ENCODE measurements around the gene GATA5. TPM values are rescaled to one million over a fixed set of nuclear protein-coding genes. Genes with fewer than 3 reads are reported as not detected.

Gene GATA5
- total RNA-seq, 4 donors from 2014 or later, result 1.7 to 48.3 (median 39.5) TPM

GRCh38 chr20:62473717-62474603 lies 1.8 kb downstream of the GATA5 start:
- Histone ChIP-seq H3K36me3 (no peaks in the 10 kb centered on the region), H3K9me3 (no peaks in the 10 kb centered on the region), H3K27me3 (peaks cover 0 to 25% of the 10 kb centered on the region in 2 donors), H3K4me1 (peaks cover 0 to 22% (median 10%) of the 10 kb centered on the region in 4 donors), H3K4me3 (peak overlapping the region in 3 of 4 donors; percentile 40 to 85 (median 72)), H3K27ac (peak overlapping the region in 3 of 4 donors; percentile 83 to 96 (median 91))
- peak in 1 of 3 donors; percentile 78 for DNase-seq
- TF ChIP-seq, protein P1, sequence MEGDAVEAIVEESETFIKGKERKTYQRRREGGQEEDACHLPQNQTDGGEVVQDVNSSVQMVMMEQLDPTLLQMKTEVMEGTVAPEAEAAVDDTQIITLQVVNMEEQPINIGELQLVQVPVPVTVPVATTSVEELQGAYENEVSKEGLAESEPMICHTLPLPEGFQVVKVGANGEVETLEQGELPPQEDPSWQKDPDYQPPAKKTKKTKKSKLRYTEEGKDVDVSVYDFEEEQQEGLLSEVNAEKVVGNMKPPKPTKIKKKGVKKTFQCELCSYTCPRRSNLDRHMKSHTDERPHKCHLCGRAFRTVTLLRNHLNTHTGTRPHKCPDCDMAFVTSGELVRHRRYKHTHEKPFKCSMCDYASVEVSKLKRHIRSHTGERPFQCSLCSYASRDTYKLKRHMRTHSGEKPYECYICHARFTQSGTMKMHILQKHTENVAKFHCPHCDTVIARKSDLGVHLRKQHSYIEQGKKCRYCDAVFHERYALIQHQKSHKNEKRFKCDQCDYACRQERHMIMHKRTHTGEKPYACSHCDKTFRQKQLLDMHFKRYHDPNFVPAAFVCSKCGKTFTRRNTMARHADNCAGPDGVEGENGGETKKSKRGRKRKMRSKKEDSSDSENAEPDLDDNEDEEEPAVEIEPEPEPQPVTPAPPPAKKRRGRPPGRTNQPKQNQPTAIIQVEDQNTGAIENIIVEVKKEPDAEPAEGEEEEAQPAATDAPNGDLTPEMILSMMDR (IDR thresholded peaks at IDR 0.05), result no peak
- TF ChIP-seq POLR2A (IDR thresholded peaks at IDR 0.05), result no peak

- peak overlapping the region in 3 of 4 donors; percentile 83 to 96 (median 91) for H3K27ac ChIP-seq
These were observed 2.7 kb downstream of the GATA5 start for GRCh38 chr20:62472941-62473585.

GRCh38 chr20:62472138-62472940 lies 3.5 kb downstream of the GATA5 start:
- DNase-seq, result peak in 2 of 3 donors; percentile 74 to 76
- peaks cover 0 to 25% of the 10 kb centered on the region in 2 donors for H3K27me3 ChIP-seq
- peaks cover 0 to 22% (median 10%) of the 10 kb centered on the region in 4 donors for H3K4me1 ChIP-seq
- no peaks in the 10 kb centered on the region for H3K9me3 ChIP-seq
- peak overlapping the region in 3 of 4 donors; percentile 83 to 96 (median 91) for H3K27ac ChIP-seq
- H3K4me3 ChIP-seq, result peak overlapping the region in 3 of 4 donors; percentile 40 to 85 (median 72)
- TF ChIP-seq, protein P1 (IDR thresholded peaks at IDR 0.05), result no peak
- peak; percentile 74 to 92 for TF ChIP-seq POLR2A (IDR thresholded peaks at IDR 0.05)
- H3K36me3 ChIP-seq, result no peaks in the 10 kb centered on the region

More at GRCh38 chr20:62472941-62473585, 2.7 kb downstream of the GATA5 start:
- H3K9me3 ChIP-seq, result no peaks in the 10 kb centered on the region
- no peaks in the 10 kb centered on the region for H3K36me3 ChIP-seq
- peaks cover 0 to 25% of the 10 kb centered on the region in 2 donors for H3K27me3 ChIP-seq
- TF ChIP-seq, protein P1 (IDR thresholded peaks at IDR 0.05), result no peak
- peak in 1 of 2 donors; percentile 12 for TF ChIP-seq POLR2A (IDR thresholded peaks at IDR 0.05)
- DNase-seq, result peak in 1 of 3 donors; percentile 80
- peaks cover 0 to 22% (median 10%) of the 10 kb centered on the region in 4 donors for H3K4me1 ChIP-seq
- peak overlapping the region in 3 of 4 donors; percentile 40 to 85 (median 72) for H3K4me3 ChIP-seq

DNA sequence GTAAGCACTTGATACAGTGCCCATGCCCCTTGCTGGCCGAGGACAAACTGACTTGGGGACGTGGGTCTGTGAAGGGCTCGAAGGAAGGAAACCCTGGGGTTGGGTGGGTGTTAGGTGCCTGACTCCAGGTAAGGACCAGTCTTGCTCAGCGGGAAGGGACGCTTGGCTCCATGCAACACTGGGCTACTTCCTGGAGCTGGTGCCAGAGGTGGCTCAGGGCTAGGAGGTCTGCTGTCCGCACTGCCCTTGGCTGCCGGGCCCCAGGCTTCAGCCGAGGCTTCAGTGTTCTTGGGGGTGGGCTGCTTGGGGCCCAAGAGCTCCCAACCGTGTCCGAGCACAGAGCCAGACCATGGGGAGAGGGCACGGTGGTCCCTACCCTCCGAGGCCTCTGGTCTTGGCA lies 5.3 kb downstream of the GATA5 start:
- peaks cover 0 to 9% (median 4%) of the 10 kb centered on the region in 4 donors for H3K4me1 ChIP-seq
- no peak for TF ChIP-seq POLR2A (IDR thresholded peaks at IDR 0.05)
- TF ChIP-seq, protein P1 (IDR thresholded peaks at IDR 0.05), result no peak
- H3K9me3 ChIP-seq, result no peaks in the 10 kb centered on the region
- H3K27me3 ChIP-seq, result peaks cover 0 to 12% of the 10 kb centered on the region in 2 donors
- no peaks in the 10 kb centered on the region for H3K36me3 ChIP-seq
- no peak overlapping the region for H3K4me3 ChIP-seq
- no peak for DNase-seq
- H3K27ac ChIP-seq, result no peak overlapping the region

DNA sequence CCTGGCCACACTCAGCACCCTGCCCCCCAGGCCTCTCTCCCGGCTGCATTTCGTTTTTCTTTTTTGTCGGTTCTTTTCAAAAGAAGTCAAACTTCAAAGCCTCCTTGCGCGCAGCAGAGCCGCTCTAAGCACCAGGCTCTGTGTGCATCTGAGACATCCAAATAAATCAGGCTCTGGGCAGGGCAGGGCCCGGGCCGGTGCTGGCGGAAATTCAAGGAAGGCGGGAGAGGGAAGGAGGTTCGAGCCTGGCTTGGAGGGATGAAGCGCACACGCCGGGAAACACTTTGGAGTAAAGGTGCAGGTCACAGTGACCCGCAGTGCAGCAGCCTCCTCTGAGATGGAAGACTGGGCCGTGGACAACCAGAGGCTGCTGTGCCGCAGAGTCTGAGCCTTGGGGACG lies 5.8 kb downstream of the GATA5 start:
- peaks cover 0 to 8% of the 10 kb centered on the region in 2 donors for H3K27me3 ChIP-seq
- DNase-seq, result no peak
- H3K4me1 ChIP-seq, result peaks cover 0 to 5% (median 2%) of the 10 kb centered on the region in 4 donors
- TF ChIP-seq, protein P1 (IDR thresholded peaks at IDR 0.05), result no peak
- TF ChIP-seq POLR2A (IDR thresholded peaks at IDR 0.05), result no peak
- no peak overlapping the region for H3K4me3 ChIP-seq
- no peak overlapping the region for H3K27ac ChIP-seq
- H3K36me3 ChIP-seq, result peaks cover 0 to 3% (median 0%) of the 10 kb centered on the region in 3 donors
- no peaks in the 10 kb centered on the region for H3K9me3 ChIP-seq
